GM13977 (cell line): ENCODE data around the gene SLC49A4.

Experiments used
- DNase-seq: peaks from one replicate; pipeline ENCODE4 v3.0.0; 2012; ENCODE audit warnings: low spot score
- CTCF ChIP-seq: IDR thresholded peaks from 2 replicates; pipeline ENCODE4 v1.5.1; 2012; ENCODE audit warnings: mild to moderate bottlenecking, control low read depth; ENCODE audit not compliant: insufficient read depth; ENCODE audit errors: extremely low read depth, missing control alignments
- in situ Hi-C: fragments of 300-500 bp; cut with MboI; formaldehyde crosslinking; loops from one replicate; pipeline ENCODE4 v1.12.0; 2022; ENCODE audit warnings: low sequenced_read_pairs, low pct_unique_long_range_greater_than_20kb, mixed read lengths, inconsistent platforms; ENCODE audit not compliant: unreplicated experiment

Gene SLC49A4

DNA sequence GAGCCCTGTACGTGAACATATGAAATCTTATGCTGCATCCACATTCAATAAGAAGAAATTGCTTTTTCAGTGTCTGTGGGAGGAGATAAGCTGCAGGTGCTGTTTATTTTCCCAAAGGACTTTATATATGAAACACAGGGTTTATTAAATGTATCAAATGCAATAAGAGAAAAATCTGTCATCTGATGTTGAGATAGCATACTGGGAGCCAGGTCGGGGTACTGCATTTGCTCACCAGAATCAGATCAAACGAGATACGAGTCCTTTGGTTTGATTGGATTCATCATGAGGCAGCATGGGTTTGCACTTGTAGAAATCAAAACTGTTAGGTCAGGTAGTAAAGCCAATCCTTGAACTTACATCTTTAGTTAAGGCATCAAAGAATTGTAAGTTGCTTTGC is 91.4 kb downstream of the SLC49A4 start:
- DNase-seq: no peak
- TF ChIP-seq CTCF: no peak
- in situ Hi-C loops: no loop called here

DNA sequence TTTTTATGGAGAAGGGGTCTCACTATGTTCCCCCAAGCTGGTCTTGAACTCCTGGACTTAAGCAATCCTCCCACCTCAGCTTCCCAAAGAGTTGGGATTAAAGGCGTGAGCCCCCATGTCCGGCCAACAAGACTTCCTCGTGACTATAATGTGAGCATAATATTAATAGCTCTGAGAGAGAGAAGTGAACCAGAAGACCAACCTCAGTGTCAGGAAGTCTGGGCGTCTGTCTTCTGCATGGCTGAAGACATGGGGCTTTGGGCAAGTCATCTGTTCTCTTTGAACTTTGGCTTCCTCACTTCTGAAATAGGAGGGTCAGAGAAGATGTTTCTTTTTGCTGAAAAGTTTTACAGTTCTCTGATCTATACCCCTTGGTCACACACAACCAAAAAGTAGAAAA is 92.1 kb downstream of the SLC49A4 start:
- in situ Hi-C loops: no loop called here
- no peak for TF ChIP-seq CTCF
- DNase-seq: no peak

GRCh38 chr3:122890077-122890719 is 95.3 kb downstream of the SLC49A4 start:
- in situ Hi-C loops: no loop called here
- peak; percentile 53 for DNase-seq
- TF ChIP-seq CTCF: no peak

- TF ChIP-seq CTCF: no peak
- in situ Hi-C loops: no loop called here
- DNase-seq: no peak
Measured at GRCh38 chr3:122890720-122891220, 95.9 kb downstream of the SLC49A4 start.

GRCh38 chr3:122892118-122892960 is 97.5 kb downstream of the SLC49A4 start:
- no peak for TF ChIP-seq CTCF
- no peak for DNase-seq
- in situ Hi-C loops: no loop called here

GRCh38 chr3:122893282-122893681 is 98.4 kb downstream of the SLC49A4 start:
- in situ Hi-C loops: no loop called here
- TF ChIP-seq CTCF: no peak
- DNase-seq: no peak
